Endothelial cell of umbilical vein (primary cell): Measurements from ENCODE around the gene GTSE1. TPM values are rescaled to one million over a fixed set of nuclear protein-coding genes. Genes with fewer than 3 reads are reported as not detected.

Source experiments
- BruUV-seq: library from RNA; stranded (reverse); fragments of 400-500 nt; replicated peaks from 2 replicates; lab custom pipeline; 2021; lab: Mats Ljungman, UMichigan
- CTCF ChIA-PET: fragments of 300-600, 350-600 bp; sonication (Branson Sonifier 250); formaldehyde crosslinking; loops from one replicate; lab custom pipeline; 2021; ENCODE audit warnings: antibody characterized with exemption, inconsistent platforms; lab: Charles Lee
- POLR2A ChIA-PET: fragments of 300-600, 350-600 bp; sonication (Branson Sonifier 250); formaldehyde crosslinking; loops from one replicate; lab custom pipeline; 2021; ENCODE audit warnings: antibody characterized with exemption, inconsistent platforms; lab: Charles Lee
- DNase-seq: peaks from one replicate; pipeline ENCODE4 v3.0.0-alpha.2; 2011; ENCODE audit warnings: low read depth, low spot score
- FAIRE-seq: peaks from 2 replicates; lab custom pipeline; 2011; peaks lifted over from hg19 to GRCh38; lab: Jason Lieb, UNC
- H2AFZ ChIP-seq: 2 replicates; pipeline ENCODE4 v1.6.0; 2012; ENCODE audit warnings: low read depth, low read length, control low read depth, inconsistent platforms
- H3K27ac ChIP-seq: 2 replicates; pipeline ENCODE4 v1.5.1; 2011; ENCODE audit warnings: low read depth, mild to moderate bottlenecking, control low read depth, low read length, moderate library complexity; ENCODE audit not compliant: insufficient read depth
- H3K27me3 ChIP-seq, 2 experiments: 2 replicates each; pipeline versions ENCODE4 v1.6.0 to v1.6.1; 2011; ENCODE audit warnings: low read length in 2 of 2, mixed read lengths in 1 of 2; ENCODE audit not compliant: control insufficient read depth in 2 of 2, insufficient read depth in 2 of 2
- H3K36me3 ChIP-seq, 2 experiments: 2 replicates in 1 of 2; 3 replicates in 1 of 2; pipeline ENCODE4 v1.5.1; 2011; ENCODE audit warnings: low read length in 2 of 2, mild to moderate bottlenecking in 1 of 2, moderate library complexity in 1 of 2; ENCODE audit not compliant: control insufficient read depth in 2 of 2, insufficient read depth in 2 of 2; ENCODE audit errors: extremely low read depth in 1 of 2
- H3K4me1 ChIP-seq: 3 replicates; pipeline ENCODE4 v1.5.1; 2011; ENCODE audit warnings: mild to moderate bottlenecking, low read length; ENCODE audit not compliant: control insufficient read depth, insufficient read depth; ENCODE audit errors: extremely low read depth
- H3K4me2 ChIP-seq: 2 replicates; pipeline ENCODE4 v1.6.1; 2011; ENCODE audit warnings: low read length, control low read depth, mixed read lengths; ENCODE audit not compliant: insufficient read depth
- H3K4me3 ChIP-seq, 3 experiments: fragments of 200-600 bp in 1 of 3; sonication (generic), shearing (Covaris generic) in 1 of 3; replicated peaks in 1 of 3; 2 replicates each; pipeline ENCODE4 v1.5.1; 2011 to 2016; ENCODE audit warnings: control low read depth in 3 of 3, low read length in 3 of 3, mild to moderate bottlenecking in 2 of 3, inconsistent platforms in 1 of 3, low read depth in 1 of 3, moderate library complexity in 1 of 3; ENCODE audit not compliant: insufficient read depth in 1 of 3
- H3K79me2 ChIP-seq: 2 replicates; pipeline ENCODE4 v1.6.0; 2012; ENCODE audit warnings: low read length, inconsistent platforms; ENCODE audit not compliant: control insufficient read depth, insufficient read depth
- H3K9ac ChIP-seq: replicated peaks from 2 replicates; pipeline ENCODE3; 2011; ENCODE audit warnings: low read length, control low read depth; ENCODE audit not compliant: insufficient read depth; ENCODE audit errors: extremely low read depth
- H3K9me1 ChIP-seq: replicated peaks from 3 replicates; pipeline ENCODE4 v1.6.0; 2011; ENCODE audit warnings: mild to moderate bottlenecking, low read length; ENCODE audit not compliant: control insufficient read depth, insufficient read depth; ENCODE audit errors: extremely low read depth
- H3K9me3 ChIP-seq: replicated peaks from 2 replicates; pipeline ENCODE4 v1.5.1; 2012; ENCODE audit warnings: low read length, inconsistent platforms; ENCODE audit not compliant: control insufficient read depth, insufficient read depth
- H4K20me1 ChIP-seq: replicated peaks from 2 replicates; pipeline ENCODE3; 2011; ENCODE audit warnings: mild to moderate bottlenecking, low read length; ENCODE audit not compliant: control insufficient read depth, insufficient read depth; ENCODE audit errors: extremely low read depth
- EZH2 ChIP-seq: IDR thresholded peaks from 2 replicates; pipeline ENCODE4 v1.6.1; 2012; ENCODE audit warnings: borderline replicate concordance, low read depth, mild to moderate bottlenecking, moderate library complexity, low read length, inconsistent platforms; ENCODE audit not compliant: severe bottlenecking
- FOS ChIP-seq: IDR thresholded peaks from 2 replicates; pipeline ENCODE4 v1.6.1; 2011; ENCODE audit warnings: mild to moderate bottlenecking, low read length, moderate library complexity, borderline replicate concordance; ENCODE audit not compliant: insufficient read depth
- GATA2 ChIP-seq: IDR thresholded peaks from 2 replicates; pipeline ENCODE4 v1.7.0; 2011; ENCODE audit warnings: low read depth, mild to moderate bottlenecking, moderate library complexity, mixed read lengths, low read length; ENCODE audit not compliant: insufficient read length, insufficient read depth
- JUN ChIP-seq: IDR thresholded peaks from 2 replicates; pipeline ENCODE4 v1.6.1; 2011; ENCODE audit warnings: borderline replicate concordance, low read depth; ENCODE audit not compliant: insufficient read length, insufficient read depth
- MAX ChIP-seq: IDR thresholded peaks from 2 replicates; pipeline ENCODE4 v1.6.1; 2011; ENCODE audit not compliant: insufficient read depth, insufficient read length
- MYC ChIP-seq: IDR thresholded peaks from one replicate; pipeline ENCODE4 v1.6.1; 2011; ENCODE audit warnings: mild to moderate bottlenecking, low read depth, low read length
- dilution Hi-C: fragments of 300-500 bp; cut with MboI; formaldehyde crosslinking; loops from one replicate; pipeline ENCODE4 v1.15.0; 2019; ENCODE audit warnings: low sequenced_read_pairs; ENCODE audit not compliant: extremely low pct_ligation_motif_present
- intact Hi-C: fragments of 100-400 bp; cut with micrococcal nuclease; formaldehyde crosslinking; loops from one replicate; pipeline ENCODE4 v1.10.0; 2022
- polyA plus RNA-seq, 4 experiments: library from polyadenylated mRNA; depleted of rRNA in 3 of 4; stranded (reverse) in 3 of 4; unstranded in 1 of 4; fragments of >200 nt; gene quantifications; 2 replicates each; pipeline versions ENCODE4 v1.2.1 to v1.2.3, GENCODE V29; 2011 to 2012; ENCODE audit warnings: missing spikeins in 1 of 4
- total RNA-seq: library from RNA; stranded (reverse); gene quantifications from 2 replicates; pipeline ENCODE4 v1.2.3, GENCODE V29; 2021

GTSE1 gene
- total and polyA plus RNA-seq, 2 donors (not counting 3 experiments of a cell fraction or from before 2014, with no cell fraction given), result 25.9 to 57.2 TPM

- CTCF ChIA-PET, result interaction anchor here (1.9 to 2.7 kb wide), 2 partner anchors 10 to 187 kb away, joined by 4 to 9 read pairs; no protein-coding TSS in a partner anchor
- Histone ChIP-seq H3K4me1 (peaks cover 6% of the 10 kb centered on the region), H3K79me2 (peaks cover 72% of the 10 kb centered on the region), H3K27ac (no peak overlapping the region), H3K4me3 (no peak overlapping the region), H3K36me3 (peaks cover 0 to 6% of the 10 kb centered on the region in 2 experiments), H3K4me2 (no peak overlapping the region), H3K9me1 (no peaks in the 10 kb centered on the region), H4K20me1 (no peaks in the 10 kb centered on the region), H3K9ac (no peak overlapping the region), H2AFZ (no peak overlapping the region), H3K9me3 (no peaks in the 10 kb centered on the region), H3K27me3 (no peaks in the 10 kb centered on the region)
- no peak for TF ChIP-seq MAX
- no peak for TF ChIP-seq FOS
- TF ChIP-seq JUN, result no peak
- no peak for TF ChIP-seq MYC
- no peak for TF ChIP-seq GATA2
- TF ChIP-seq EZH2, result no peak
- POLR2A ChIA-PET, result no interaction called here
- intact Hi-C loops, result no loop called here
- dilution Hi-C loops, result no loop called here
- no peak for FAIRE-seq
- no peak for DNase-seq
- BruUV-seq, result TSS peak; percentile 51
Measured at GRCh38 chr22:46308283-46308988, 11.8 kb downstream of the GTSE1 start.
